ENCODE data around the gene KIF23.
"Not testable (repeated sequence)": the region's sequence is repeated elsewhere in the genome, so short reads cannot be mapped to it uniquely, and the experiment has no call there.

Gene KIF23

DNA sequence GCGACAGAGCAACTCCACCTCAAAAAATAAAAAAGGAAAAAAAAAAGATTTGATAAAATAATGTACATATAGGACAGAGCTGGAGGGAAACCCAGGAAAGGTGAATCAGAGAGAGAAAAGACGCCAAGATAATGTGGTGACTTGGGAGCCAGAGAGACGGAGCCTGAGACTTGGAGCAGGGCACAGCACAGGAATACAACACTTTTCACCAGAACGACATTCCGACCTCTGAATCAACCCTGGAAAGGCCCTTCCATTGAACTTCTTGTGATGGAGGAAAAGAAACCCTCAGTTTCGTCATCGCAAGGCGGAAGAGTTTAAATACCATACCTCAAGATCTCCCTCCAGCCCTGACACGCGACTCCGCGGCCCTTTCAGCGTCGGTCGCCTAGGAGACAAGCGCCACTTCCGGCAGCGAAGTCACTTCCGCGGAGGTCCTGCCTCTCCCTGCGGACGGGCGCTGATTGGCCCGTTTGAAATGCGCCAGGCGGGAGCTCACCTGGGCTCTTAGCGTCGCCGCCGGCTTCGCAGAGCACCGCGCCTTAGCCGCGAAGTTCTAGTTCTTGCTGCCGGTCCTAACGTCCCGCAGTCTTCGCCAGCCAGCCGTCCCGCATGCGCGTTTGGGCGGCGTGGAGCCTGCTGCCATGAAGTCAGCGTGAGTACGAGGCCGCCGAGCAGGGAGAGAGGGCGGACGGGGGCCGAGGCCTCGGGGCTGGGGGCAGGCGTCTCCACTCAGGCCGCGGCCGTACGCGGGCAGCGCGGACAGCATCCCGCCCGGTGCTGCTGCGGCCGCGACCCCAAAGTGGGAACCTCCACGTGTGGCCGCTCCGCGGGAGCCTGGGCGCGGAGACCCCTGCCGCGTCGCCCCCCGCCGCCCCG lies at the start of gene KIF23:
KIF23 (plus strand) TSS at position 528 of the 879 bp plus-strand sequence; CDS start at position 645, 117 bp downstream.
- peak; percentile 99 for DNase-seq (ENCODE audit: low spot score)

DNA sequence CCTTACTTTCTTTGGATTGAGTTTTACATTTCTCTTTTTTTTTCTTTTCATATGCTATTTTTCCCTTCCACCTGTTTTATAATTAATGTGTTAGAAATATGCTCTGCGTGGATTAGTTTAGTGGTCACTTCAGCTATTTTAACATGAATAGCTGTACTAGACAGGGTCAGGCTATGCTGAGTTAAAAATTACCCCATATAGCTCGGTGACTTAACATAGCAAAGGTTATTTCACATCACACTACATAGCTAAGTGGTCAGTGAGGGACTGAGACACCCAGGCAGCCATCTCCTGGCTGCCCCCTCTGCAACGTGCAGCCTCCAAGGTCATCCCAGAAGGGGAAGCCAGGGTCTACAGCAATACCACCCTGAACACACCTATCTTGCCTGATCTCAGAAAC lies 46.9 kb upstream of the KIF23 start:
- DNase-seq (ENCODE audit: low spot score) = no peak

DNA sequence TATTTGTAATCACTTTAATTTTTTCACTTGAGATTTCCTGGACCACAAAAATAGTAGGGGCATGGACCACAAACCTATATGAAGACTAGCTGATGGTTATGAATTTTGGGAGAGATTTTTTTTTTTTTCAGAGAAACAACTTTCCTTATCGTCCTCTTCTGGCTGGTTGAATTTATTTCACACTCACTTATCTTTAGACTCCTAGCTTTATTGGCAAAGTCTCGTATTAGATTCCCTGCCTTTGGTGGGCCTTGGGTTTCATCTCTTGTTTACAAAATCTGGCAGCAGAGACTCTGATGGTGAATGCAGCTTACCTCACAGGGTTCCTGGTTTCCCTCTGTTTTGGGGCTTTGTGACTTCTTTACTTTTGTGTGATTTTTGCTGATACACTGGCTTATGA lies 44.5 kb upstream of the KIF23 start:
- DNase-seq (ENCODE audit: low spot score) = no peak

DNA sequence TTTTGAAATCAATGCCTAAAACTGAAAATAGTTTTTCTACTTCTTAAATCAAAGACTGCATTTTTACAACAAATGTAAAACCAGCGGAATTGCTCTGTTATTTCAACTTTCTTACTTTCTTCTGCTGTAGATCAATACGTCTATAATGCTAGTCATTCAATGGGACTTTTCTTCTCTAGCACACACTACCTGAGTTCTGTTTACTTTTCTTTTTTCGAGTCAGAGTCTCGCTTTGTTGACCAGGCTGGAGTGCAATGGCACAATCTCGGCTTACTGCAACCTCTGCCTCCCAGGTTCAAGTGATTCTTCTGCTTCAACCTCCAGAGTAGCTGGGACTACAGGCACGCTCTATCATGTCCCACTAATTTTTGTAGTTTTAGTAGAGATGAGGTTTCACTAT lies 40.7 kb upstream of the KIF23 start:
- DNase-seq (ENCODE audit: low spot score) = no peak

DNA sequence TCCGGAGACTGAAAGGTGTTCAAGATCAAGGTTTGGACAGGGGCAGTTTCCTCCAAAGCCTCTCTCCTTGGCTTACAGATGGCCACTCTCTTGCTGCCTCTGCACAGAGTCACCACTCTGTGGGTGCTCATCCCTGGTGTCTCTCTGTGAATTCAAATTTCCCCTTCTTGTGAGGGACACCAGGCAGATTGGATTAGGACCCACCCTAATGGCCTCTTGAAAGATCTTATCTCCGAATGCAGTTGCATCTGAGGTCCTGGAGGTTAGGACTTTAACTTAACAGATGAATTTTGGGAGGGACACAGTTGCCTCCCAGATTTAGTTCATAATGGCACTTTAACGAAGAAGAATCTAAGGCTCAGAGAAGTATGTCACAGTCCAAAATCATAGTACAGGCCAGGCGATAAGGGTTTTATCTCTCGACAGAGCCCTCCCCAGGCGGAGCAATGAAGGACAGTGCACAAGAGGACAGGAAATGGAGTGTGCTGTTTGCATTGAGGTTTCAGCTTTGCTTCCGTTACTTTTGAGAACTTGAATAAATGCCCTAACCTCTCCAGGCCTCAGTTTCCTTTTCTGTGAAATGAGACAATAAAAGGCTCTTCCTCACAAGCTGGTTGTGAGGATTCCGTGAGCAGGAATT lies 38.9 kb upstream of the KIF23 start:
- no peak for DNase-seq (ENCODE audit: low spot score)

DNA sequence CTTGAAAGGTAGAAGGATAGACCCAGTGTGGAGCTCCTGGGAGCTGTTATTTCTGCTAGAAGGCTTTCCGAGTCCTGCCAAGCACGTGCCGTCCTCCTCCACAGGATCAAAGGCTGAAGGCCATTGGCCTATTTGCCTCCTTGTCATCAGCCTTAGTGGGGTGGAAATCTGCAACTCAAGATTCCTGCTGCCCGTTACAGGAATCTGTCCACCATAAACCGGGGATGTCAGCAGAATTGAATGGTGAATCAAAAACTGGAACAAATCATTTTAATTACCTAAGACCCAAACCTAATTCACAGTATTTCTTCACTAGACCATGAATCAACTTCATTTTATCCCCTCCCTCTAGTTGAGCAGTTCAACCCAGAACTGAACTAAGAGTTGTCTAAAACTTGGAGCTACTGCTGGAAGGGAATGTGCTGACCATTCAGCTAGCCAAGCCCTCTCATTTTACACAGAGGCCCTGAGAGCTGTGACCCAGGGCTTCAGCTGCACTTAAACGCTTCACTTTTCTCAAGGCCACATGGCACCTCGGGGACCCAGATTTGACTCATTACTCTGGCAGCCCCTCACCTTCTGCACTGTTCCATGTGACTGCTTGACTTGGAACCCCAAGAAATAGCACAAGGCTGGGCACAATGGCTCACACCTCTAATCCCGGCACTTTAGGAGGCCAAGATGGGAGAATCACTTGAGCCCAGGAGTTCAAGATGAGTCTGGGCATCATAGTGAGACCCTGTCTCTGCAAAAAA lies 36.8 kb upstream of the KIF23 start:
- no peak for DNase-seq (ENCODE audit: low spot score)

DNA sequence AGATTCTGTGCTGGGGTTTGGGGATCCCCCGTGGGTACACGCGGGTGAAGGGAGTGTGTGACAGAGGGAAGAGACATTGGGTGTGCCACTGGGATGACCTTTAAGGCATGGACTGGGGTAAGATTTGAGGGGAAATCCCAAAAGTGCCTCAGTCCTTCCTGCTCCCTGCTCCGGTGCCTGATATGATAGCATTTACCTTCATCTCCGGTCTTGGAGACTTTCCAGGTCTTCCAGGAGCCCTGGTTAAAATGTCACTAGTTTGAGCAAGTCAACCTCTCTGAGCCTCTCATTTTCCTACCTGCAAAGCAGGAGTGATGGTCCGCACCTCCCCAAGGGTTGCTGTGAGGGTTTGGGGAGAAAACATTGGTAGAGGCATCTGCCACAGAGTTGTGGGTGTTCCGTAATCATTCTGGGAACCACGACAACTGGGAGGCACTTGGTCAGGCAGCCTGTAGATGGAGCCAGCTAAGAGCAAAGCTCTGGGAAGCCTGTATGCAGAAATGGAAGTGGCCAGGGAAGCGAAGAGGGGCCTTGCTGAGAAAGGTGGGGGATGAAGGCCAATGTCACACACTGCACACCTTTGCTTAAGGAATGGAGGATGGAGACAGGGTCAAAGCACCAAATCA lies 33.9 kb upstream of the KIF23 start:
- DNase-seq (ENCODE audit: low spot score) = no peak

DNA sequence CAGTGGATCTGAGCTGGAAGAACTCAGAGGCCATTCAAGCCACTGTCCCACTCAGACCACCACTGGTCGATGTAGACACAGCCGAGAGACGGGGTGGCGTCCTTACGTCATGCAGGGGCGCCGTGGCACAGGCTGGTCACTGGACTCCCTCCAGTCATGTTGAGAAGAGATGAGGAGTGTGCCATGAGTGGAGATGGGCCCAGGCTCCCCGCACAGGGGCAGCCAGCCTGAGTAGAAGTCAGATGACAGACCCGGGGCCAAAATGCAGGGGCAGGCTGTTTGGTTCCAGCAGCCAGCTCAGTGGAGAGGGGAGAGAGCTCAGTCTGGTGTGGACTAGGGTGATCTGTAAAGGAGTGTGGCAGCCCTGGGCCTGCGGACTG lies 33.4 kb upstream of the KIF23 start:
- no peak for DNase-seq (ENCODE audit: low spot score)

DNA sequence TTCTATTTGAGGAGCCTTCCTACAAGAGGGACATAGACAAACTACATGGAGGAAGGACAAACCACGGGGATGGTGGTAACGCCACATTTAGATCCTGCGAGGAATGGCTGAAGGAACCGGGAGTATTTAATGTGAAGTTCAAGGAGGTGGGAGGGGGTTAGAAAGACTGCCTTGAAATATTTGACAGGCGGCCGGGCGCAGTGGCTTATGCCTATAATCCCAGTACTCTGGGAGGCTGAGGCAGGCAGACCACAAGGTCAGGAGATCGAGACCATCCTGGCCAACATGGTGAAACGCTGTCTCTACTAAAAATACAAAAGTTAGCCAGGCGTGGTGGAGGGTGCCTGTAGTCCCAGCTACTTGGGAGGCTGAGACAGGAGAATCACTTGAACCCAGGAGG lies 32.0 kb upstream of the KIF23 start:
- DNase-seq (ENCODE audit: low spot score) = not testable (repeated sequence)

DNA sequence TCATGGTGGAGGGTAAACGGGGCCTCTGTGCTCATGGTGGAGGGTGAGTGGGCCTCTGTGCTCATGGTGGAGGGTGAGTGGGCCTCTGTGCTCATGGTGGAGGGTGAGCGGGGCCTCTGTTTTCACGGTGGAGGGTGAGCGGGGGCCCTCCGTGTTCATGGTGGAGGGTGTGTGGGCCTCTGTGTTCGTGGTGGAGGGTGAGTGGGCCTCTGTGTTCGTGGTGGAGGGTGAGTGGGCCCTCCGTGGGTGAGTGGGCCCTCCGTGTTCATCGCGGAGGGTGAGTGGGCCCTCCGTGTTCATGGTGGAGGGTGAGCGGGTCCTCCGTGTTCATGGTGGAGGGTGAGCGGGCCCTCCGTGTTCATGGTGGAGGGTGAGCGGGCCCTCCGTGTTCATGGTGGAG lies 30.1 kb upstream of the KIF23 start:
- not testable (repeated sequence) for DNase-seq (ENCODE audit: low spot score)

DNA sequence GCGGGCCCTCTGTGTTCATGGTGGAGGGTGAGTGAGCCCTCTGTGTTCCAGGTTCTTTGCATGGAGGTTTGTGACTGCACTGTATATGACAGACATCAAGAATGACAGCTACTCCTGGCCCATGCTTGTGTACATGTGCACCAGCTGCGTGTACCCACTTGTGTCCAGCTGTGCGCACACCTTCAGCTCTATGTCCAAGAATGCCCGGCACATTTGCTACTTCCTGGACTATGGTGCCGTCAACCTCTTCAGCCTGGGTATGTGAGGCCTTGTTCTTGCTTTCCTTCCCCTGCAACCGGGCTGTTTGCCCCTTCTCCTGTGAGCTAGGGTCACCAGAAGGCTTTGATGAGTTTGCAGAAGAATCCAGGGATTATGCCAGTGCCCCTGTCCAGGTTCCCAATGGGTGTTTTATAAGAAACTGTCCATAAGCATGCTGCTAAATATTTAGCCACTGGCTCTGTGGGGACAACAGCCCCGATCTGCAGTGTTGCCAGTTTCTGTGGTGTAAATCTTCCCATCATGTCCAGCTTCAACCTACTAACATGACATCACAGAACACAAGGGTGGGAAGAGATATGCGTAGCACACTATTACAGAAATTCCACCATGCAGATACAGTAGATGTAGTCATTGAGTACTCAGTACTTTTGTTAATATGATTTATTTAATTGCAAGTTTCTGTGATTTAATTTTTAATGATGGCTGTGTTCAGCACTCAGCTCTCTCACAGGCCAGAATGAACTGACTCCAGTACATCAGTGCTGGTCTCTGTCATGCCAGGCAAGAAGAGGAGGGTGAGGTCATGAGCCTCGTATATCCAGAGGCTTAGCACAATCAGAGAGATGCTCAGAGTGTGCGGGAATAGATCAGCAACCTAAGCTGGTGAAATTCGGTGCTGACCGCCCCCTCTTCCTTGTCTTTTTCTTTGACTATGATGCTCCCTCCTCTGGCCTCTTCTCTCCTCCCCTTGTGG lies 29.2 kb upstream of the KIF23 start:
- DNase-seq (ENCODE audit: low spot score) = no peak

DNA sequence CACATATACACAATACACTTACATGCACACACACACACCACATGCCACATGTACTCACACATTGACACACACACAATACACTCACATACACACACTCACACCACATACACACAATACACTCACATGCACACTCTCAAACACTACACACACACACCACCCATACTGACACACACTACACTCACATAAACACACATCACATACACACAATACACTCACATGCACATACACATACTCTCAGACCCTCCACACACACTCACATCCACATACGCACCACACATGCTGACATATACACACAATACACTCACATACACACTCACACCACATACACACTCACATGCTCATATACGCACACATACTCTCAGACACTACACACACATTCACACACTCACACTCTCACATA lies 28.3 kb upstream of the KIF23 start:
- no peak for DNase-seq (ENCODE audit: low spot score)

DNA sequence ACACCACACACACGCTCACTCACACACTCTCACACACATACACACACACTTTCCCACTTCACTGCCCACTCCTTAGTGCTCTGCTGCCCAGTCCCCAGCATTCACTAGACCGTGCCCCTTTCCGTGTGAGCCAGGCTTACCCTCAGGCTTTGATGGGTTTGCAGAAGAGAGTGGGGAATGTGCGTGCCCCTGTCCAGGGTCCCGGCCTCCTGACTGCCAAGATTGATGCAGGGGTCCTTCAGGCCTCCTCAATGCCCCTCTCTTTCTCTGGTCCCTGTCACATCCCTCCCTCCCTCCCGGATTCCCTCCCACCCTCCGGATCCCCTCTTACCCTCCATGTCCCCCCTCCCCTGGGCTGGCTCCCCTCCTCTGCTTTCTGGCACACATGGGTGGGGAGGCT lies 27.9 kb upstream of the KIF23 start:
- no peak for DNase-seq (ENCODE audit: low spot score)

DNA sequence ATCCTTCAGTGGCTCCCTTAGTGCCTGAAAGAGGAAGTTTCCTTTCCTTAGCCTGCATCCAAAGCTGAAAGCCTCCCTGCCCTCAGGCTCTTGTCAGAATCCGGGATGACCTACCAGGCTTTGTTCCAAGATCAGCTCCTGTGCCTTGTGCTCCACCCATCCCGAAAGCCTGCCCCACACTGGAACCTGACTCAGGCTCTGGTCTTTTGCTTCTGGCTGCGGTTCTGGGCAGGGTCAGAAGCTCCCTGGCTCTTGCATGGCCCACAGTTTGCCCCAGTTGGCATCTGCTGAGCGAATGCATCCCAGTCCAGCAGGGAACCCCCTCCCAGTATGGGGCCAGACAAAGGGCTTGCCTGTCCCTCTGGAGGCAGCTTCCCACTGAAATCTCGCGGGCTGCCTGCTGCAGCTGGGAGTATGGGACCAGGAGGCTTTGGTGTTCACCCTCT lies 25.9 kb upstream of the KIF23 start:
- DNase-seq (ENCODE audit: low spot score) = no peak

DNA sequence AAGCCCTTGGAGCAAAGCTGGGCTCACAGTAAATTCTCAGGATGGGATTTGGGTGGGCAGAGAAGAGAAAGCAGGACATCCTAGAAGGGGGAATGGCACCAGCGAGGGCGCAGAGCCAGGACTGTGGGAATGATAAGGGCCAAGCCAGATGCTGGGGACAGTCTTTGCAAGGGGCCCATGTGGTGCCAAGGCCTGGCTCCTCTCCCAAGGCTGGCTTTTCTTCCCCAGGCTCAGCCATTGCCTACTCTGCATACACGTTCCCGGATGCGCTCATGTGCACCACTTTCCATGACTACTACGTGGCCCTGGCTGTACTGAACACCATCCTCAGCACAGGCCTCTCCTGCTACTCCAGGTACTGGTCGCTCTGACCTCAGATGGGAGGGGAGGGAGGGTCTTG lies 24.7 kb upstream of the KIF23 start:
- DNase-seq (ENCODE audit: low spot score) = no peak

DNA sequence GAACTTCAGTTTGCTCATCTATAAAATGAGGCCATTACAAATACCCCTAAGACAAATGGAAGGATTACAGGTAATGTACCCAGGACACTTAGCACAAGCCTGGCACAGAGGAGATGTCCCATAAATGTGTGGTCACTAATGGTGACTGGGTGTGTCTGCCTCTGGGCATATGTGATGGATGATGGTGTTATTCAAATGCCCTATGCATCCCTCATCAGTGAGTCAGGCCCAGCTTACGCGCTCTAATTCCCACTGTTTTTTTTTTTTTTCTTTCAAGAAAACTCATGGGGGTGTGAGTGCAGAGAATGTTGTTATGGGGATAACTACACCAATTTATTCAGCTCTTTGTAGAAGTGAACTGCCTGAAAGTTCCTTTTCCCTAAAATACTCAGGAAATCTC lies 23.6 kb upstream of the KIF23 start:
- no peak for DNase-seq (ENCODE audit: low spot score)

DNA sequence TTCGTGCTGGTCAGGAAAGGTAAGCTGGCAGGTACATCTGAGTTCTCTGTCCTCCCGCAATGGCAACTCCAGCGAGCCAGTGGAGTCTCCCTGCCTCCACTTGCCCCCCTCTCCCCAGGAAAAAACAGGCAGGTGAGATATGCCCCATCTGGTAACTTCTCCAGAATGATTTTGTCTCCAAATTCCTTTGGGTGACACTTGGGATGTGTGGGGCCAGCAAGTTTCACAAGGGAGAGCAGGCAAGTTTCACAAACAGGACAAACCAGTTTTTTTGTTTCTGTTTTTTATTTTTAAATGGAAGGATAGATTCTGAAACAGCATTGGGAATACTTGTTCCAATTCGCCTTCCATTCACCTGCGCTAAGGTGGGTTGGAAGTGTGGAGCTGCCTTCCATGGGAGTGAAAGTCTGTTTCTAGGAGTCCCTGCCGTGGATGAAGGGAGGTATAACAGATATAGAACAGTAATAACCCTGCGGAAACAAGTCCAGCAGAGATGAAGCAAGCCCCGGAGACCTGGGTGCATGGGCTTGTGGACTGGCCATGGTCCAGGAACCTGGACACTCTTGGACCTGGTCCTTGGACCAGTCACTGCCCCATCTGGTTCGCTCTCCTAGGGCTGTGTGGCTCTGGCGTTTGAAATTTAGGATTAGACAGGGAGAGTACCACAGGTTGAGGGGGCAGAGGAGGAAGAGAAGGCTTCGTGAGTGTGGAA lies 22.9 kb upstream of the KIF23 start:
- DNase-seq (ENCODE audit: low spot score) = no peak

DNA sequence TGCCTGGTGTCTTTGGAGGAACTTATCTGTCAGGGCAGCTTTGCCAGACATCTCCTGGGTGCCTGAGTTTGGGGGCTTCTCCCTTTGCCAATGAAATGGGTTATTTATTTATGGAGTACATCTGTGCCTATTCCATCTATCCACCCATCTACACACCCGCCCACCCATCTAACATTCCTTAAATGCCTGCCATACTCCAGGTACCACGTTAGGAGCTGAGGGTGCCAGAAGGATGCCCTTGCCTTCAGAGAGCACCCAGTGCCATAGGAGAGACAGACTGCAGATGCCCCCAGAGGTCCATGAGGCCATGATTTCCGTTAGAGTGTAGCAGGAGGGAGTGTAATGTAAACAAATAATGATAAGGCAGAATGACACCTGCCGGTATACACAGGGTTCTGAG lies 21.8 kb upstream of the KIF23 start:
- no peak for DNase-seq (ENCODE audit: low spot score)

DNA sequence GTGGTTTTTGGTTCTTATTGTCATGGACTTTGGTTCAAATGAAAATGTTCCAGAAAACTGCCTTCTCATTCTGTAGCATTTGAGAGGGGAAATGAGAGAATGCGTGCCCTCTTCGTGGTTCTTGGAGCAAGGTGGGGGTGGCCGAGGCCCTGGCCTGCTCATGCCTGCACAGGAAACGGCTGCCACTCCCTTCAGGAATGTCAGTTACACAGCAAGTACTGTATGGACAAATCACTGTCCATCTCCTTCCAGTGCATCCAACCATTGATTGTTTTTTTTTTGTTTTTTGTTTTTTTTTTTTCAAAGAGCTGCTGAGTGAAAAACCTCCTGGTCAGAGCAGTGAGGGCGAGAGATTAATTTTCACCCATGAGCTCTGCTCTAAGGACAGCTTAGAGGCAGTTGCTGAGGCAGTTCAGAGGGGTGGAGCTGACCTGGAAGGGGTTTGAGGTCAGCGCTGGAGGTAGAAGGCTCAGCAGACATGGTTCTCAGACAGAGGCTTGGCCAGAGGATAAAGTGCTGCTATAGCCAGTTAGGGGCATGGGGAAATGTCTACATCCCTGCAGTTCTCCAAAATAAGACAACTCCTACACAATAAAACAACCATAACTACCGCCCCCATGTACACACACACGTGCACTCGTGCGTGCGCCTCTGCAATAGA lies 20.2 kb upstream of the KIF23 start:
- no peak for DNase-seq (ENCODE audit: low spot score)
